NOMO-1 treated with DMSO at 0.1 percent for 48 hours (cell line): ENCODE data around the gene GPR37.

Experiments
- DNase-seq: peaks from one replicate; lab custom pipeline; 2025; ENCODE audit not compliant: unreplicated experiment; lab: John Stamatoyannopoulos, UW

GPR37 gene

DNA sequence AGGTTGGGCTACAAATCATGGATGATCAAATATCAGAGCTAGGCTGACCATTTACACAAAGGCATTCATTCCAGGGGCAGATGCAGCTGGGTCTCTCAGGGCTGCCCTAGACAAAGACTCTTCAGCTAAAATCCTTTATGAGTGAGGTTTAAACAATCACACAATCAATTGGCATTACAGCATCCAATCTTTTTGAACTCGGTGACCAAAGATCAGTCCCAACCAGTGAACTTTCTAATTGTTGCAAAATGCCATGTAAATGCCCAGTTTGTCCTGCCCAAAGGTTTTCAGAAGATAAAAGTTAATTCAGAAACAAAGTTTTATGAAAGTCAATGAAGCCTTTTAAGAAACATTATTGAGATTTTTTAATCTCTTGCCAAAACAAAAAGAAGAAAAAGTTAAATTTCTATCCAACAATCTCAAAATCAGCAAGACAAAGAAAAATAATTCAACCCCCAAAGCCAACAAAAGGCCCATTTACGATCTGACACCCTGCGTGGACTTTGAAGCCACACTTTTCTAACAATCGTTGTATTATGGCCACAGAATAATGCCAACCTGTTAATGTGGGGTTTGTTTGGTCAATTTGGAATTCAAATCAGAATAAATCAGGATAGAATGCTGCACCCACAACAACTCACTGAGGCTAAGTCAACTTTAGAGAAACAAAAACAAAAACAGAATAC is 40.9 kb downstream of the GPR37 start:
- no peak for DNase-seq

DNA sequence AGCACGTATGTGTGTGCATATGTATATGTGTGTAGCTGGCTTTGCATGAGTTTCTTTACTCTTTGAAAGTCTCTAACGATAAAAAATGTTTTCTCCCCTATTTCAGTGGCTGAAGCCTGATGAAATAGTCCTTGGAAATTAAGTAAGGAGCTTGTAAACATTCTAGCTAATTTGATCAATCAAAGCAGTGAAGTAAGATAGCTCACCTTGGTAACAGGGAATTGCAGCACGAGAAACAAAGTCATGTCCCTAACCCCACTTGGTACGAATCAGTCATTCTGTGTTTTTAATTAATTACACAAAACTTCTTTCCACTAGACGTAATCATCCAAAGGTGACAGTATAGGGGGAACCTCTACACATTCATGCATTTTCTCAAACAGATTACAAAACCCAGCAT is 41.5 kb downstream of the GPR37 start:
- DNase-seq, result no peak

DNA sequence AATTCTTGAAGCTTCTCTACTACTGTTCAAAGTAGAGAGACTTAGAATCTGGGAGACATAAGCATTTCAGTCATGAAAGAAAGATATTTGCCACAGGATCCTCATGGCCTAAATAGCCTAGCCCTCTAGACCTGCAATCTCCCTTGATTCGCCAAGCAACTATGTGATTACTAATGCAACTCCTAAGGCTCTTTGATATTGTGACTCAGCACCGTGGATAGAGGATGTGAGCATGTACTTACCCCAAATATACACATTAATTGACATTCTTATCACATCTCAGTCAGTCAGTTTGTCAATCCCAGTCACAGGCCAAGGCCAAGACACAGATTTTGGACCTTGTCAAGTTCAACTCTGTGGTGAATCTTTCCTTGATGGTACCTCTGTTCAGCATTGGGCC is 42.6 kb downstream of the GPR37 start:
- DNase-seq, result no peak

DNA sequence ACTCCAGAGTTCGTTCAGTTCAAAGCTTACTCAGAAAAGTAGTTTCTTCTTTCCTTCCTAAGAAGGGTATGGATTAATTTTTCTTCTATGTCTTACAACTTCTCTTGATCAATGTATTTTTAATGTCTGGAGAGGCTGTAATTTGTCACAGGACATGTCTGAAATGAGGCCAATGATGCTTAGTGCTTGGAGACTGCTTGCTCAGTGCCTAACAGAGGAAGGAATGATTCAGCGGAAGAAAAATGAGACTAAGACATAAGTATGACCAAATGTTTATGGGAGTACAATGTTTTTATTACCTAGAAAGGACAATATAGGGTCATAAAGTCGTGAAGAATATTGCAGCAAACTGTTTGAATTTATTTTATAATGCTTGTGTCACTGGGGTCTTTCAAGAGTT is 43.3 kb downstream of the GPR37 start:
- DNase-seq, result no peak

DNA sequence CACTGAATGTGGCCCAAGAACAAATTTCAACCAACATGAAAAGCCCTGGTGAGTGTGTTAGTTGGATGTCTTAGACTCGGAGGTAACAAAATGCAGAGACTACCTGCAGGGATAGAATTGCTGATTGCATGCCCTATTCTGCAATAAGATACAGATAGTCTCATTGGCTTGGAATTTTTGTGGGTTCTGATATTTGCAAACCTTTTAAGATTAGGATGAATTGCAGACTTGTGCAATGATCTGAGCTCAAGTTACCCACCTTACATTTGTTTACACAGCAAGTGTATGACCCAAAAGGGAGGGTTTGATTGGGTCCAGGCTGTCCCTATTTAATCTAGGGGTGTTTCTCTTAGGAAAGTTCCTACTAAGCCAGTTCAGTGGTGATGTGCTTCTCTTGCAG is 45.4 kb downstream of the GPR37 start:
- no peak for DNase-seq

DNA sequence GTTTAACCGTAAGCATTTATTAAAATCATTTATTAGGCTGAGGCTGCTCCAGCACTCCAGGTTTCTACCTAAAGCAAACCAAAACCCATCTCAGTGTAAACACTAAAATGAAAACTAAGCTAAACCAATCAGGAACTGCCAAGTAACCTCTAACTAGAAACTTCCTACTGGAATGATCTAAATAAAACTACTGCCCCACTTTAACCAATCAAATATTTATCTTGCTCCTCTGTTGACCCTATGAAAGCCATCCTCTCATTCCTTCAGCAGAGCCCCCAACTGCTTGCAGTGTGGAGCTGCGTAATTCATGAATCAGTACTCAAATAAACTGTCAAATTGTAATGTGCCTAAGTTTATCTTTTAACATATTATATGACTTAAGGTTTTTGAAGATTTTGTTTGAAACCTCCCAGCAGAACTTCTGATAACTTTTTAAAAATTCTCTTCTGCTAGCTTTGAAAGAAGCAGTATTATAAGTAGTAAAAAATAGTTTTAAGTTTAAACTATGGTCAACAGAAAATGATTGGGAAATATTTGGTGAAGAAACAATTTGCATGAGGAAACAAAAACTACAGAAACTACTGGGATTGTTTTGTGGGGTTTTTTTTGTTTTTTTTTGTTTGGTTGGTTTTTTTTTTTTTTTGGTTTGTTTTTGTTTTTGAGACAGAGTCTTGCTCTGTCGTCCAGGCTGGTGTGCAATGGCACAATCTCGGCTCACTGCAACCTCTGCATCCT is 47.4 kb downstream of the GPR37 start:
- DNase-seq, result no peak

DNA sequence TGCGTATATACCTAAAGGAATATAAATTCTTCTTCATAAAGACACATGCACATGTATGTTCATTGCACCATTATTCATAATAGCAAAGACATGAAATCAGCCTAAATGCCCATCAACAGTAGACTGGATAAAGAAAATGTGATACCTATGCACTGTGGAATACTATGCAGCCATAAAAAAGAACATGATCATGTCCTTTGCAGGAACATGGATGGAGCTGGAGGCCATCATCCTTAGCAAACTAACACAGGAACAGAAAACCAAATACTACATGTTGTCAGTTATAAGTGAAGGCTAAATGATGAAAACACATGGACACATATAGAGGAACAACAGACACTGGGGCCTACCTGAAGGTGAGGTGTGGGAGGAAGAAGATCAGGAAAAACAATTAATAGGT is 48.7 kb downstream of the GPR37 start:
- DNase-seq, result no peak

DNA sequence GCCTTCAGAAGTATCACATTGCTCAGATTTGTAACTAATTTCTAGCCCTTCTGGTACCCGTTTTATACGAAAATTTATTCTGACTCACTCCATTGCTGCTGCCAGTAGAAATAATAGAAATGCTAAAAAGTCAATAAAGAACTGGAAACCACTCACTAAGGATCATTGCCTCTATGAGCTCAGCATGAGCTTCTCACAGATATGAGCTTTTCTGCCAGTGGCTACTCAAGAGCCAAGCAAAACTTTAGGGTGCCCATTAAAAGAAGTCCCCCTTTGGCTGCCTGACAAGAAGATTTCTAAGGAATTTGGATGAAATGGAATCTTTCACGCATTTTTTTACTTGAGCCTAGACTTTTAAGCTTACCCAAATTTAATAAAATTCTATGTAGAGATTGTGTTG is 52.5 kb downstream of the GPR37 start:
- no peak for DNase-seq

DNA sequence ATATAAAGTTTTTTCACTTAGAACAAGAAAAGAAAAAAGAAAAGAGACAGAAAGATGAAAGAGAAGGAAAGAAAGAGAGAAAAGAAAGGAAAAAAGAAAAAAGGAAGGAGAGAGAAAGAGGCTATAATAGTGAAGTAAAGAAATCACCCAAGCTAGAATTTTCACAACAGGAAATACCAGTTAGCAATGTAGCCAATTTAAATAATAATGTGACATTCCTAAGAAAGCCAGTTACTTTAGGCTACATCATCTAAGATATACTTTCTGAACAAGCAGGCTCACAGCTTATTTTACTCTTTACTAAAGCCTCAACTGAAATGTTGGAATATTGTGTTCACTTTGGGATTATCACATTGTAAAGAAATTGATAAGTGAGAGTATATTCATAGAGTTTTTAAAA is 53.6 kb downstream of the GPR37 start:
- no peak for DNase-seq

DNA sequence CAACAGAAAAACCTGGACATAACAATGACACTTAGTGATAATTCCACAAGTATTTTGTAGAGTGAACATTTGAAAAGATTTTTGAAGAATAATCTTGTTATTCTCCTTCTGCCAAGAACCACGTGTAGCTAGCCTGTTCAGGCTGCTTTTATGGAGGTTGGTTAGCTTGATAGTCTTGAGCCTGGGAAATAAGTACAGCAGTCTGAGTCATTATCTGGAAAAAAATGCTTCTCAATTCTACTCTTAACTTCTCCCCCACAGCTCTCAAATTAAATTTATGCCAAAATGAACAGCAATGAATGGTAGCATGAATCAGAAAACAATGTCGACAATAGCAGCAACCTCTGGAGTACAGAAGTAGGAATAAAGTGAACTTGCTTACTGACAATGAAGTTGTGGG is 63.2 kb downstream of the GPR37 start:
- DNase-seq, result no peak

DNA sequence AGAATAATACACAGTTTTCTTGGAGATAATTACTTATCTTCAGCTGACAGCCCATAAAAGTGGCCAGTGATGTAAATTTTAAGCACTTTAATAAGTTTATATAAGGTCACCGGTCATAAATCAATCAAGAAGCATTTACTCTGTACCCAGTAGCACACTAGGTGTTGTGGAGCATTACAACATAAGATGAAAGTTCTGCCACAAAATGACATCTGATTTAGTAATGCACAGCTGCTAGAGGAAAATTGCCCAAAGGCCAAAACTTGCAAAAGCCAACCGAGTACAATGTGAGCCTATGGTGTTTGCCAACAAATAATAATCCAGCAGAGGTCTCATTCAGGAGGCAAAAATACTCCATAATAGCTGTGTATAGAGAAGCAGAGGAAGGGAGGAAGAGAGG is 63.6 kb downstream of the GPR37 start:
- no peak for DNase-seq

DNA sequence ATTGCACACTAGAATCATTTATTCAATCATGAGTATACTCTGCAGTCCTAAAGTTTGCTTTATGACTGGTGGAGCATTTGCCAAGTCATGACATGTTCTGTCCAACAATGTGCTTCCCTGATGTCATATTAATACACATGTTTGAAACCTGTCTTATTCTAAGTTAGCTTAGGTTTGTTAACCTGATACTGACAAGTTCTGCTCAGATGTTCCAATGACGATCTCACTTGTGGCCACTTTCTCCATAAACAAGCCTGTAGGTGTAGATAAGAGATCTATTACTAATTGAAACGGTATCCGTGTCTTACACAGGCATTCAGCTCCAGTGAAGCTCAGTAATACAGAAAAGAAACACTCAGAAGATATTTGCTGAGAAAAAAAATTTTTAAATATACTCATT is 64.9 kb downstream of the GPR37 start:
- no peak for DNase-seq

DNA sequence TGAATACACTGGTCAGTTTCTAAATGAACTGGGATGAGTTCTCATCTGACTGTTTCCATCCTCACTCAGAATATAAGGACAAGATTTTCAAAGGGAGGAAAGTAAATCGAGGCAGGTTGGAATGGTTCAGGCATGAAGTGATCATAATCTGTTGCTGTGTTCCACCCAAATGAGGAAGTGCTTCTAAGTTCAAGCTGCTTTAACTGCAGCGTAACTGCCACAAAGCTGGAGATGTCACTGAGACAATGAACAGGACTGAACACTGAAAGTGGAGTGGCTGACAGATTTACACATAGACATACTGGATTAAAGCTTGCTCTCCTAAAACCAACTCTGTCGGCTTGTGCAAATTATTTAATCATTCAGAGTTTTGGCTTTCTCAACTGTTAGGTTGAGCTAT is 66.6 kb downstream of the GPR37 start:
- no peak for DNase-seq

DNA sequence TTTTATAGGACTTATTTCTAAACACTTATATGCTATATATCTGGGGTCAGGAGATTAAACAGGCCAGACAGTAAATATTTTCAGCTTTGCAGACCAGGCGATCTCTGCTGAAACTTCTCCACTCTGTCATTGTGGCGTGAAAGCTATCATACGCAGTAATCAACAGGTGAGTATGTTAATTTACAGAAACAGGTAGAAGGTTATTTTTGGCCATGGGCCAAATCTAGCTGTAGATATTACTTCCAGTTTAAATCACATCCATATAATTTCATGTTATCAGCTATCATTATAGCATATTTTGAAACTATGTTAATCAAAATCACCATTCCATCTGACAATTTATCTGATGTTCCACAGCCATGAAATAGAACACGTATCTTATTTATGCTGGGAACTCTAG is 67.8 kb downstream of the GPR37 start:
- DNase-seq, result no peak
